GM23338 (cell line): ENCODE results near the gene GNG12. TPM values are rescaled to one million over a fixed set of nuclear protein-coding genes. Genes with fewer than 3 reads are reported as not detected.
A peak's percentile ranks its signal among the peaks of the same experiment; 100 is the strongest.

ENCODE experiments used
- ATAC-seq: fragments of 200-7000 bp; cut with Tn5 transposase; 3 replicates; pipeline ENCODE4 v1.9.1; 2020
- DNase-seq: peaks from one replicate; pipeline ENCODE4 v3.0.0-alpha.2; 2015; ENCODE audit warnings: low spot score
- H2AFZ ChIP-seq: fragments of 200-600 bp; sonication (generic); 2 replicates; pipeline ENCODE4 v1.8.0; 2016; ENCODE audit warnings: antibody characterized with exemption, mild to moderate bottlenecking, moderate library complexity
- H3F3A ChIP-seq: fragments of 200-600 bp; sonication (generic); replicated peaks from 2 replicates; pipeline ENCODE4 v1.8.0; 2017; ENCODE audit warnings: antibody characterized with exemption, mixed run types, low read depth
- H3K27ac ChIP-seq: fragments of 200-600 bp; sonication (generic); 2 replicates; pipeline ENCODE4 v1.6.1; 2016; ENCODE audit warnings: low read depth
- H3K27me3 ChIP-seq: fragments of 200-600 bp; sonication (generic); 2 replicates; pipeline ENCODE4 v1.8.0; 2016; ENCODE audit warnings: mild to moderate bottlenecking, mixed run types, moderate library complexity; ENCODE audit not compliant: insufficient read depth
- H3K36me3 ChIP-seq: fragments of 200-600 bp; sonication (generic); 2 replicates; pipeline ENCODE4 v1.8.0; 2016; ENCODE audit warnings: mild to moderate bottlenecking; ENCODE audit not compliant: insufficient read depth
- H3K4me1 ChIP-seq: fragments of 200-600 bp; sonication (generic); 2 replicates; pipeline ENCODE4 v1.8.0; 2016; ENCODE audit warnings: mild to moderate bottlenecking, moderate library complexity; ENCODE audit not compliant: insufficient read depth
- H3K4me2 ChIP-seq: fragments of 200-600 bp; sonication (generic); 2 replicates; pipeline ENCODE4 v1.7.1; 2017; ENCODE audit warnings: mixed run types
- H3K4me3 ChIP-seq: fragments of 200-600 bp; sonication (generic); 2 replicates; pipeline ENCODE4 v1.6.1; 2016; ENCODE audit warnings: mixed run types
- H3K79me2 ChIP-seq: fragments of 200-600 bp; sonication (generic); replicated peaks from 2 replicates; pipeline ENCODE4 v1.8.0; 2017; ENCODE audit warnings: mild to moderate bottlenecking; ENCODE audit not compliant: insufficient read depth
- H3K9me2 ChIP-seq: fragments of 200-600 bp; sonication (generic); 2 replicates; pipeline ENCODE4 v1.8.0; 2017; ENCODE audit not compliant: insufficient read depth
- H4K20me1 ChIP-seq: fragments of 200-600 bp; sonication (generic); replicated peaks from 2 replicates; pipeline ENCODE4 v1.8.0; 2017; ENCODE audit warnings: mild to moderate bottlenecking; ENCODE audit not compliant: insufficient read depth
- H3K27ac Mint-ChIP-seq: 2 replicates; pipeline ENCODE4 v1.8.0; 2020; ENCODE audit warnings: inconsistent platforms, mild to moderate bottlenecking, moderate library complexity, mixed read lengths
- H3K27me3 Mint-ChIP-seq: 3 replicates; pipeline ENCODE4 v1.8.0; 2022; ENCODE audit warnings: low read depth, mild to moderate bottlenecking, moderate library complexity, mixed read lengths, inconsistent platforms; ENCODE audit not compliant: insufficient read depth, poor library complexity
- H3K36me3 Mint-ChIP-seq: 3 replicates; pipeline ENCODE4 v1.8.0; 2021; ENCODE audit warnings: low read depth, mild to moderate bottlenecking, inconsistent platforms, moderate library complexity, mixed read lengths
- H3K4me1 Mint-ChIP-seq: 3 replicates; pipeline ENCODE4 v1.8.0; 2020; ENCODE audit warnings: mild to moderate bottlenecking, inconsistent platforms, mixed read lengths
- H3K4me3 Mint-ChIP-seq: 3 replicates; pipeline ENCODE4 v1.8.0; 2021; ENCODE audit warnings: moderate library complexity, mild to moderate bottlenecking, inconsistent platforms, mixed read lengths
- H3K9me3 Mint-ChIP-seq: 3 replicates; pipeline ENCODE4 v1.8.0; 2020; ENCODE audit warnings: moderate library complexity, mild to moderate bottlenecking, inconsistent platforms, mixed read lengths
- CREB1 ChIP-seq: fragments of 250-450 bp; sonication (Bioruptor Pico); IDR thresholded peaks from 2 replicates; pipeline ENCODE4 v1.5.0; 2020; ENCODE audit warnings: low read depth, mild to moderate bottlenecking, moderate library complexity
- CTCF ChIP-seq, 2 experiments: fragments of 200-600 bp in 1 of 2; sonication (generic) in 1 of 2; conservative IDR thresholded peaks; 2 replicates each; pipeline versions ENCODE4 v1.5.1 to v1.6.1; 2016 to 2017; ENCODE audit warnings: antibody characterized with exemption in 2 of 2, low read depth in 2 of 2, mild to moderate bottlenecking in 2 of 2, moderate library complexity in 1 of 2
- ETS1 ChIP-seq: IDR thresholded peaks from 2 replicates; pipeline ENCODE4 v1.6.1; 2016; ENCODE audit warnings: antibody characterized with exemption
- EZH2 ChIP-seq: fragments of 200-600 bp; sonication (generic); IDR thresholded peaks from one replicate; pipeline ENCODE4 v1.8.0; 2017; ENCODE audit warnings: antibody characterized with exemption, mild to moderate bottlenecking, low read depth; ENCODE audit not compliant: unreplicated experiment
- EZH2phosphoT487 ChIP-seq: fragments of 200-600 bp; sonication (generic); IDR thresholded peaks from one replicate; pipeline ENCODE4 v1.8.1; 2018; ENCODE audit warnings: antibody characterized with exemption; ENCODE audit not compliant: unreplicated experiment
- JUNB ChIP-seq: IDR thresholded peaks from one replicate; pipeline ENCODE4 v1.6.1; 2016; ENCODE audit warnings: antibody characterized with exemption; ENCODE audit not compliant: unreplicated experiment
- NANOG ChIP-seq: IDR thresholded peaks from 2 replicates; pipeline ENCODE4 v1.6.1; 2016; ENCODE audit warnings: antibody characterized with exemption, borderline replicate concordance
- POLR2AphosphoS5 ChIP-seq: IDR thresholded peaks from 2 replicates; pipeline ENCODE4 v1.6.1; 2016; ENCODE audit warnings: antibody characterized with exemption, low read depth
- STAT1 ChIP-seq: IDR thresholded peaks from one replicate; pipeline ENCODE4 v1.6.1; 2016; ENCODE audit warnings: antibody characterized with exemption; ENCODE audit not compliant: unreplicated experiment
- ZNF114 ChIP-seq: fragments of 250-450 bp; sonication (Bioruptor Pico); IDR thresholded peaks from 2 replicates; pipeline ENCODE4 v1.5.0; 2020; ENCODE audit warnings: mild to moderate bottlenecking, moderate library complexity
- ZNF462 ChIP-seq: fragments of 250-450 bp; sonication (Bioruptor Pico); IDR thresholded peaks from 2 replicates; pipeline ENCODE4 v1.5.0; 2020; ENCODE audit warnings: mild to moderate bottlenecking, moderate library complexity
- polyA plus RNA-seq: library from polyadenylated mRNA; unstranded; fragments of >200 nt; fragmentation: Nextera tagmentation; extraction: Ambion mirVana; gene quantifications from 2 replicates; pipeline ENCODE4 v1.2.1, GENCODE V29; 2016
- total RNA-seq: library from RNA; depleted of rRNA; stranded (reverse); fragments of >200 nt; shearing (Covaris generic); gene quantifications from 2 replicates; pipeline ENCODE4 v1.2.3, GENCODE V29; 2014

GNG12 gene
- total and polyA plus RNA-seq, 2 experiments from 2014 or later = 13.4 to 33.0 TPM

- H3K27ac ChIP-seq = no peak overlapping the region
- peaks cover 57% of the 10 kb centered on the region for H3K4me1 Mint-ChIP-seq
- H3K36me3 ChIP-seq = no peaks in the 10 kb centered on the region
- peak overlapping the region; percentile 13; the same call in 1 of the 3 replicates for H3K4me3 Mint-ChIP-seq
- no peak overlapping the region for H3K27ac Mint-ChIP-seq
- H3K4me3 ChIP-seq = no peak overlapping the region
- ATAC-seq (no peak), DNase-seq (no peak)
- no peaks in the 10 kb centered on the region for H3K9me3 Mint-ChIP-seq
- no peaks in the 10 kb centered on the region for H4K20me1 ChIP-seq
- H3K9me2 ChIP-seq = no peaks in the 10 kb centered on the region
- peaks cover 35% of the 10 kb centered on the region for H3K4me1 ChIP-seq
- H3K79me2 ChIP-seq = no peaks in the 10 kb centered on the region
- H2AFZ ChIP-seq = no peak overlapping the region
- H3F3A ChIP-seq = no peaks in the 10 kb centered on the region
- H3K4me2 ChIP-seq = no peak overlapping the region
- peaks cover 13% of the 10 kb centered on the region; the same call in 1 of the 2 replicates for H3K27me3 ChIP-seq
- TF ChIP-seq EZH2phosphoT487 (no peak), ZNF114 (CRISPR knock-in tag) (no peak), CREB1 (no peak), EZH2 (no peak), POLR2AphosphoS5 (no peak), ETS1 (no peak)
- H3K36me3 Mint-ChIP-seq = no peaks in the 10 kb centered on the region
- peaks cover 5% of the 10 kb centered on the region for H3K27me3 Mint-ChIP-seq
Measured at GRCh38 chr1:67743072-67743725, 90.1 kb downstream of the GNG12 start.

GRCh38 chr1:67741736-67742135 lies 91.5 kb downstream of the GNG12 start:
- Histone ChIP-seq H4K20me1 (no peaks in the 10 kb centered on the region), H3K79me2 (no peaks in the 10 kb centered on the region), H3K27me3 (peaks cover 8% of the 10 kb centered on the region; the same call in 1 of the 2 replicates), H3F3A (no peaks in the 10 kb centered on the region), H2AFZ (no peak overlapping the region), H3K4me2 (no peak overlapping the region), H3K27ac (no peak overlapping the region), H3K9me2 (no peaks in the 10 kb centered on the region), H3K4me1 (peaks cover 20% of the 10 kb centered on the region), H3K4me3 (no peak overlapping the region), H3K36me3 (no peaks in the 10 kb centered on the region)
- H3K36me3 Mint-ChIP-seq = no peaks in the 10 kb centered on the region
- H3K27me3 Mint-ChIP-seq = peaks cover 5% of the 10 kb centered on the region
- no peak overlapping the region for H3K27ac Mint-ChIP-seq
- ATAC-seq = peak; percentile 15; the same call in 1 of the 3 replicates
- peaks cover 47% of the 10 kb centered on the region for H3K4me1 Mint-ChIP-seq
- no peak overlapping the region for H3K4me3 Mint-ChIP-seq
- no peaks in the 10 kb centered on the region for H3K9me3 Mint-ChIP-seq
- DNase-seq = no peak
- no peak for TF ChIP-seq EZH2phosphoT487
- TF ChIP-seq POLR2AphosphoS5 = no peak
- no peak for TF ChIP-seq NANOG
- TF ChIP-seq CREB1 = no peak
- TF ChIP-seq EZH2 = no peak
- TF ChIP-seq ZNF114 (CRISPR knock-in tag) = no peak
- no peak for TF ChIP-seq CTCF (conservative IDR thresholded peaks at IDR 0.05; ENCODE audit: low read depth in 2 of 2)
- TF ChIP-seq STAT1 = no peak
- no peak for TF ChIP-seq ETS1
- TF ChIP-seq JUNB = no peak
- TF ChIP-seq ZNF462 (CRISPR knock-in tag) = no peak
